Lower leg skin (tissue), 4 donors: Measurements from ENCODE around the gene PIGN. TPM values are rescaled to one million over a fixed set of nuclear protein-coding genes. Genes with fewer than 3 reads are reported as not detected.

Experiments
- DNase-seq, 2 donors: peaks; one replicate each; pipeline ENCODE4 v3.0.0-alpha.2; 2019; ENCODE audit warnings: low spot score in 2 of 2
- H3K4me3 ChIP-seq: fragments of 200-600 bp; sonication (generic); 2 replicates; pipeline ENCODE4 v1.5.1; 2017; ENCODE audit warnings: mild to moderate bottlenecking, low read depth; ENCODE audit not compliant: poor library complexity, severe bottlenecking
- POLR2A ChIP-seq, 2 donors: fragments of 450-650 bp; IDR thresholded peaks; one replicate each; pipeline ENCODE4 v1.6.1; 2016 to 2017; ENCODE audit warnings: antibody characterized with exemption in 2 of 2, mild to moderate bottlenecking in 1 of 2, moderate library complexity in 1 of 2
- WGBS, 2 donors: methylation state at CpG; one replicate each; pipeline ENCODE4 v1.1.5; 2018; 5-methylcytosine and 5-hydroxymethylcytosine counted together
- intact Hi-C: fragments of 100-400 bp; cut with DNase I; formaldehyde crosslinking; loops from one replicate; pipeline ENCODE4 v1.15.0; 2023; ENCODE audit warnings: low total_unique reads
- total RNA-seq, 4 donors: library from RNA; depleted of rRNA; stranded (reverse); fragments of >200 nt; gene quantifications; one replicate each; pipeline ENCODE4 v1.1.0, GENCODE V29; 2016
- TF ChIP-seq, protein P1 (sequence below), 3 donors: fragments of 450-650 bp; IDR thresholded peaks; one replicate each; pipeline ENCODE4 v1.5.1; 2016; ENCODE audit warnings: antibody characterized with exemption in 3 of 3, mild to moderate bottlenecking in 3 of 3, moderate library complexity in 2 of 3

PIGN gene
- total RNA-seq, 4 donors from 2014 or later = 23.6 to 35.6 (median 31.7) TPM

DNA sequence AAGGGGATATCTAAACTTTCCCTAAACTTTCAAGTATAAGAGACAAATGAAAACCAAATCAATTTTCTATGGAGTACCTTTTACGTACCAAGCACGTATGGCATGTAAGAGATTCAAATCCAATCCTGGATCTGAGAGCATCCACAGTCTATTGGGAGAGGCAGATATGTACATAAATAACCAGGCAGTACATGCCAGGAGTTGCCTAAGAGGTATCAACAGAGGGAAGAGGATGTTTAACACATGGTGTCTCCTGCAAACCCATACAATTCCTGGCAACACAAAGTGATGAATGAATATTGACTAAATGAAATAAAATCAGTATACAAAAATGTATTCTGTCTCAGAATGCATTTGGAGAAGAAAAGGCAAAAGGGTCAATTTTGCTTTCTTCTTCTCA is 116.6 kb downstream of the PIGN start:
- no peak overlapping the region for H3K4me3 ChIP-seq
- no peak for DNase-seq
- TF ChIP-seq, protein P1, sequence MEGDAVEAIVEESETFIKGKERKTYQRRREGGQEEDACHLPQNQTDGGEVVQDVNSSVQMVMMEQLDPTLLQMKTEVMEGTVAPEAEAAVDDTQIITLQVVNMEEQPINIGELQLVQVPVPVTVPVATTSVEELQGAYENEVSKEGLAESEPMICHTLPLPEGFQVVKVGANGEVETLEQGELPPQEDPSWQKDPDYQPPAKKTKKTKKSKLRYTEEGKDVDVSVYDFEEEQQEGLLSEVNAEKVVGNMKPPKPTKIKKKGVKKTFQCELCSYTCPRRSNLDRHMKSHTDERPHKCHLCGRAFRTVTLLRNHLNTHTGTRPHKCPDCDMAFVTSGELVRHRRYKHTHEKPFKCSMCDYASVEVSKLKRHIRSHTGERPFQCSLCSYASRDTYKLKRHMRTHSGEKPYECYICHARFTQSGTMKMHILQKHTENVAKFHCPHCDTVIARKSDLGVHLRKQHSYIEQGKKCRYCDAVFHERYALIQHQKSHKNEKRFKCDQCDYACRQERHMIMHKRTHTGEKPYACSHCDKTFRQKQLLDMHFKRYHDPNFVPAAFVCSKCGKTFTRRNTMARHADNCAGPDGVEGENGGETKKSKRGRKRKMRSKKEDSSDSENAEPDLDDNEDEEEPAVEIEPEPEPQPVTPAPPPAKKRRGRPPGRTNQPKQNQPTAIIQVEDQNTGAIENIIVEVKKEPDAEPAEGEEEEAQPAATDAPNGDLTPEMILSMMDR (IDR thresholded peaks at IDR 0.05) = no peak
- WGBS, 2 donors = 96 to 98% methylated on average over 2 of the region's 2 CpGs
- intact Hi-C loops = no loop called here

DNA sequence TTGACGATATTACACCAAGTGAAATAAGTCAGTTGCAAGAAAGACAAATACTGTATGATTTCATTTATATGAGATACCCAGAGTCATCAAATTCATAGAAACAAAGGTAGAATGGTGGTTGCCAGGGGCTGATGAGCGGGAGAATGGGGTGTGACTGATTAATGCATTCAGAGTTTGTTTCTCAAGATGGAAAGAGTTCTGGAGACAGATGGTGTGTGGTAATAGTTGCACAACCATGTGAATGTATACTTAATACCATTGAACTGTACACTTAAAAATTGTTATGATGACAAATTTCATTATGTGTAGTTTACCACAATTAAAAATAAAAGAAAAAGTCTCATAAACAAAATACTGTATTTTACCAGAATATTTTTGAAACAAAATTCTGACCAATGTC is 117.3 kb downstream of the PIGN start:
- no peak for TF ChIP-seq POLR2A (IDR thresholded peaks at IDR 0.05)
- TF ChIP-seq, protein P1 (IDR thresholded peaks at IDR 0.05) = no peak
- DNase-seq = no peak
- WGBS, 2 donors = 89 to 92% methylated on average over 2 of the region's 2 CpGs
- intact Hi-C loops = no loop called here
- H3K4me3 ChIP-seq = no peak overlapping the region

DNA sequence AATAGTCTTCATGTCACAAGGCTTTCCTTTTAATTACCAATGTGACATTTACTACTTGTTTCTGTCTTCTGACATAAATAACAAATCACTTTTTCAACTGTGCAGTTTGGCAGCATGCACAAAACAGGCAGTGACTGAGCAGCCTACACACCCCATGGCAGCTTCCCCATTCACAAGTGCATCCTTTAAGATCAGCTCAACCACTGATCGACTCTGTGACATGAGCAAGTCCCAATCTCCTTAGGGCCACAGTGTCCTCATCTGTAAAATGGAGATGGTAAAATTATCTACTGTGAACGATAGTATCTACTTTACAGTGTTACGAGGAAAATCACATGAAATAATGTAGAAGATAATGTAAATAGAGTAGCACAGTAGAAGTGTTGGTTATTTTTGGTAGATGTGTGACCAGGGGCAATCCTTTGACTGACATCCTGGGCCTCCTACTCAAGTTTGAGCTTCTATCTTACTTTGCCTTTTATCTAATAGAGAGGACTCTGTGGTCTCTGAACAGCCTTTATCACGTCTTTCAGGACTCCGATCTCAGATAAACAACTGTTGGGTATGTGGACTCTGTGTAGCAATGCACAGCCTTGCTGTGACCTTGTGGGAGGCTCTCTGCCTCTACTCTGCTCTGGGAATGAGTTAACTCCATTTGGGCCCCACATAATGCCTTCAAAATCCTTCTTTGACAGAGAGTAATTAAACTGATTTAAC is 120.6 kb downstream of the PIGN start:
- no peak for TF ChIP-seq POLR2A (IDR thresholded peaks at IDR 0.05)
- TF ChIP-seq, protein P1 (IDR thresholded peaks at IDR 0.05) = no peak
- H3K4me3 ChIP-seq = no peak overlapping the region
- DNase-seq = no peak
- 92 to 97% methylated on average over 5 of the region's 5 CpGs for WGBS, 2 donors
- intact Hi-C loops = no loop called here

DNA sequence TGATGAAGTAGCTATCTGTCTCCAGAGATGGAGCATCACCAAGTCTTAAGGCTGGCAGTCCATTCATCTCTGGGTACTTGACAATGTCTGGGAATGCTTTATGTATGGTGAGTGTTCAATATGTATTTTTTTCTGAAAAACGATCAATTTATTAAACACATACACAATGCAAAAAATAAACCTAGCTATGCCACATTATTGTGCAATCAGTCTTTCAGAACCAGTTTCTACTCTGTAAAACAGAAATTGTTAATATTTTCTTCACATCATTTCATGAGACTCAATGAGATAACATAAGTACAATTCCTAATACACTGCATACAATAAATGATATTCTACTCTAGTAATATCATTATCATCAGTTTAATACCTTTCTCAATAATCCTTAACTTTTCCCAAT is 122.5 kb downstream of the PIGN start:
- intact Hi-C loops = no loop called here
- DNase-seq = no peak
- no peak overlapping the region for H3K4me3 ChIP-seq
- 0 to 2% methylated on average over 1 of the region's 1 CpG for WGBS, 2 donors
- no peak for TF ChIP-seq POLR2A (IDR thresholded peaks at IDR 0.05)
- TF ChIP-seq, protein P1 (IDR thresholded peaks at IDR 0.05) = no peak

DNA sequence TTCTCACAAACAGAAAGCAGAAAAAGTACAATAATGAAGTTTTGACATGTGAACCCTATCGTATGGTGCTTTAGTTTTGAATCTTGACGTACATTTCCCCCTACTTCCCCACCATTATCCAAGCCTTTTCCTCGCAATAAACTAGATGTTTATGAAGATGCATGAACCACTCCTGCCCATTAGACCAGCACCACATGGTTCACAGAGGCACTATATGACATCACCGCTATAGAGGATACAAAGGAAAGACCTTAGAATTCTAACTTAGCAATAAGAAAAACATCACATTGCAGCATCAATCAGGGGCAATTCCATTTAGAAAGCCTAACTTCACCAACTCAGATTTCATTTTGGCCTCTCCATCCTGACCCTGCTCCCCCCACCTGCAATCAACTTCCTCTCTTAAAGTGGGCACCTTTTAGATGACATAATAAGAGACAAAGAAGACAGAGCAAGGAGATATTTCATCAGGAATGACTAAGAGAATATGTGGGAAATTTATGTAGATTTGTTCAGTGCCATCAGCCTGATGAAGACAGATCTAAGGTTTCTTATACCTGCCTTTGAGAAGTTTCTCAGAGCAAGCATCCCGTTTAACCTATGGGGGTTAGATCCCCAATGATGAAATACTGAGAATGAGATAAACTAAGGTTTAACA is 124.9 kb downstream of the PIGN start:
- TF ChIP-seq, protein P1 (IDR thresholded peaks at IDR 0.05) = no peak
- TF ChIP-seq POLR2A (IDR thresholded peaks at IDR 0.05) = no peak
- intact Hi-C loops = no loop called here
- no peak for DNase-seq
- H3K4me3 ChIP-seq = no peak overlapping the region
- 76 to 96% methylated on average over 5 of the region's 5 CpGs for WGBS, 2 donors
